Measurements from ENCODE around the gene IMMT.

The IMMT gene

DNA sequence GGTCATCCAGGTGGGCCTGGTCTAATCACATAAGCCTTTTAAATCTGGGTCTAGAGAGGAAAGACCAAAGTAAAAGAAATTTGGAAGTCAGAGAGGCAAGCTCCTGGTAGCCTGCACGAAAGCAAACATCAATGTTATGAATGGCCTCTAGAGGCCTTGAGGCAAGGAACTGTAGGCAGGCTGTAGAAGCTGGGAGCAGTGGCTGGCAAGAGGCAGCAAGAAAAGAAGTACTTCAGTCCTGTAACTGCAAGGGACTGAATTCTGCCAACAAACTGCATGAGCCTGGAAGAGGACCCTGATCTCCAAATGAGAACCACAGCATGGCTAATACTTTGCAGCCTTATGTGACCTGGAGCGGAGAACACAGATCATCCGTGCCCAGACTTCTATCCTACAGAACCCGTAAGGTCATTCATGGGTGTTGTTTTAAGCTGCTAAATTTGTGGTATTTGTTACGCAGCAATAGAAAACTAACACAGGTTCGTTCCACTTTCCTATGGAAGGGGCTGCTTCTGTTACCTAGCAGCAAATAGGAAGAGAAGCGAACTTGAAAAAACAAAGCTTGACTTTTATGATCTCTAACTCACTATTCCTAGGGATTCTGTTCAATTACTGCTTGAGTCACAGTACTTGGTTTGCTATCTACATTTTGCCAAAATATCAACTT is 1.2 kb downstream of the IMMT start:
- in situ Hi-C loops (cut with MboI; ENCODE audit: low sequenced_read_pairs, unreplicated experiment) = loop anchor here (10.0 kb wide), 1 partner anchor 451 kb away; no protein-coding TSS in a partner anchor
- DNase-seq (ENCODE audit: low spot score) = no peak
- TF ChIP-seq, protein P1, sequence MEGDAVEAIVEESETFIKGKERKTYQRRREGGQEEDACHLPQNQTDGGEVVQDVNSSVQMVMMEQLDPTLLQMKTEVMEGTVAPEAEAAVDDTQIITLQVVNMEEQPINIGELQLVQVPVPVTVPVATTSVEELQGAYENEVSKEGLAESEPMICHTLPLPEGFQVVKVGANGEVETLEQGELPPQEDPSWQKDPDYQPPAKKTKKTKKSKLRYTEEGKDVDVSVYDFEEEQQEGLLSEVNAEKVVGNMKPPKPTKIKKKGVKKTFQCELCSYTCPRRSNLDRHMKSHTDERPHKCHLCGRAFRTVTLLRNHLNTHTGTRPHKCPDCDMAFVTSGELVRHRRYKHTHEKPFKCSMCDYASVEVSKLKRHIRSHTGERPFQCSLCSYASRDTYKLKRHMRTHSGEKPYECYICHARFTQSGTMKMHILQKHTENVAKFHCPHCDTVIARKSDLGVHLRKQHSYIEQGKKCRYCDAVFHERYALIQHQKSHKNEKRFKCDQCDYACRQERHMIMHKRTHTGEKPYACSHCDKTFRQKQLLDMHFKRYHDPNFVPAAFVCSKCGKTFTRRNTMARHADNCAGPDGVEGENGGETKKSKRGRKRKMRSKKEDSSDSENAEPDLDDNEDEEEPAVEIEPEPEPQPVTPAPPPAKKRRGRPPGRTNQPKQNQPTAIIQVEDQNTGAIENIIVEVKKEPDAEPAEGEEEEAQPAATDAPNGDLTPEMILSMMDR (IDR thresholded peaks at IDR 0.05; ENCODE audit: borderline replicate concordance, control extremely low read depth, extremely low read depth, insufficient read depth, missing control alignments) = no peak

GRCh38 chr2:86189782-86190416 is 5.4 kb downstream of the IMMT start:
- no peak for DNase-seq (ENCODE audit: low spot score)
- in situ Hi-C loops (cut with MboI; ENCODE audit: low sequenced_read_pairs, unreplicated experiment) = loop anchor here (10.0 kb wide), 1 partner anchor 455 kb away; no protein-coding TSS in a partner anchor
- TF ChIP-seq, protein P1 (IDR thresholded peaks at IDR 0.05; ENCODE audit: borderline replicate concordance, control extremely low read depth, extremely low read depth, insufficient read depth, missing control alignments) = no peak

DNA sequence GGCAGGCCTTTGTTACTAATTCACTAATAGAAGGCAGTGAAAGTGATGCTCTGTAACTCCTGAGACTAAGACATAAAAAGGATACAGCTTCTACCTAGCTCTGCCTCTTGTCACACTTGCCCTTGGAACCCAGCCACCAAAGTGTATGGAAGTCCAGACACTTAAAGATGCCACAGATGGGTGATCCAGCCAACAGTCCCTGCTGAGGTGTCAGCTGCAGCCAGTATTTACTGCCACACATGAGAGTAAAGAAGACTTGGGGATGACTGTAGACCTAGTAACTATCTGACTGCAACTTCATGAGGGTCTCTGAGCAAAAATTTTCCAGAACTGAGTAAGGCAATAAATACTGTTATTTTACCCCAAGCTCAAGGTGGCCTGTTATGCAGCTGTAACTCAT is 8.8 kb downstream of the IMMT start:
- TF ChIP-seq, protein P1 (IDR thresholded peaks at IDR 0.05; ENCODE audit: borderline replicate concordance, control extremely low read depth, extremely low read depth, insufficient read depth, missing control alignments) = no peak
- no peak for DNase-seq (ENCODE audit: low spot score)
- in situ Hi-C loops (cut with MboI; ENCODE audit: low sequenced_read_pairs, unreplicated experiment) = no loop called here

GRCh38 chr2:86185517-86186212 is 9.6 kb downstream of the IMMT start:
- in situ Hi-C loops (cut with MboI; ENCODE audit: low sequenced_read_pairs, unreplicated experiment) = no loop called here

DNA sequence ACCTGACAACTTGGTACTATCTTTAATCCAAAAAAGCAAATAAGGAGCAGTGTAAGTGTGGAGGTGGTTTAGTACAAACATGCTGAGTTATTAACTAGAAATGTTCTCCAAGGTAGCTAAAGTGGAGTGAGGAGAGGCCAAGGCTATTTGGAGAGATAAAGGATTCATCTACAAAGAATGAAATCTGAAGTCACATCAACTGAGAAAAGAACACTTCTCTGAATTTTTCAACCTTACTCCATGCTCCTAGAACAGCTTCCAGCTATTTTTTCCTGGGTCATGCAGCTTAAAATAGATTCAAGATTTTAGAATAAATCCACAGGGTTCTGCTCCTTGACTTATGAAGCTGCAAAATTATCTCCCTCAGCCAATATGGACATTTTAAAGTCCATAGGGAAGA is 18.7 kb downstream of the IMMT start:
- no peak for DNase-seq (ENCODE audit: low spot score)
- in situ Hi-C loops (cut with MboI; ENCODE audit: low sequenced_read_pairs, unreplicated experiment) = no loop called here
- TF ChIP-seq, protein P1 (IDR thresholded peaks at IDR 0.05; ENCODE audit: borderline replicate concordance, control extremely low read depth, extremely low read depth, insufficient read depth, missing control alignments) = no peak

More at GRCh38 chr2:86185517-86186212, 9.6 kb downstream of the IMMT start:
- no peak for DNase-seq (ENCODE audit: low spot score)
- TF ChIP-seq, protein P1 (IDR thresholded peaks at IDR 0.05; ENCODE audit: borderline replicate concordance, control extremely low read depth, extremely low read depth, insufficient read depth, missing control alignments) = no peak

- no peak for DNase-seq (ENCODE audit: low spot score)
- TF ChIP-seq, protein P1 (IDR thresholded peaks at IDR 0.05; ENCODE audit: borderline replicate concordance, control extremely low read depth, extremely low read depth, insufficient read depth, missing control alignments) = no peak
- in situ Hi-C loops (cut with MboI; ENCODE audit: low sequenced_read_pairs, unreplicated experiment) = no loop called here
These were observed 19.4 kb downstream of the IMMT start for GRCh38 chr2:86175828-86176227.

Data from GM13976 (cell line).